ENCODE data around the gene TFB1M. TPM values are rescaled to one million over a fixed set of nuclear protein-coding genes. Genes with fewer than 3 reads are reported as not detected.

Gene TFB1M
- total and polyA plus RNA-seq, 9 of the 15 experiments (the other 6 are each of a cell fraction or from before 2014, with no cell fraction given), result 34.6 to 145 (median 40.4) TPM

- no peaks in the 10 kb centered on the region for H3K9me3 ChIP-seq (replicated peaks; ENCODE audit: control insufficient read depth, insufficient read depth, low read depth, low read length)
- no peak overlapping the region for H2AFZ ChIP-seq (ENCODE audit: low read depth, low read length)
- TF ChIP-seq FOXP4 (CRISPR knock-in tag; IDR thresholded peaks at IDR 0.05; ENCODE audit: borderline replicate concordance) (no peak), SMARCE1 (IDR thresholded peaks at IDR 0.05) (no peak), ZNF133 (CRISPR knock-in tag; IDR thresholded peaks at IDR 0.05) (no peak), DIDO1 (tag; IDR thresholded peaks at IDR 0.05; ENCODE audit: low read depth) (no peak), DPF2 (IDR thresholded peaks at IDR 0.05) (no peak), LARP7 (IDR thresholded peaks at IDR 0.05) (no peak), HNRNPK (IDR thresholded peaks at IDR 0.05; ENCODE audit: low read depth, low read length, poor library complexity, severe bottlenecking) (no peak), USF2 (CRISPR knock-in tag; IDR thresholded peaks at IDR 0.05) (no peak), NFIX (CRISPR knock-in tag; IDR thresholded peaks at IDR 0.05; ENCODE audit: low read depth) (no peak), POU5F1 (IDR thresholded peaks at IDR 0.05; ENCODE audit: borderline replicate concordance, low read depth, low read length, partially characterized antibody) (no peak), NBN (IDR thresholded peaks at IDR 0.05; ENCODE audit: low read depth) (no peak), ZEB2 (IDR thresholded peaks at IDR 0.05) (no peak), RBM17 (IDR thresholded peaks at IDR 0.05; ENCODE audit: borderline replicate concordance, low read depth, low read length) (no peak), SETDB1 (IDR thresholded peaks at IDR 0.05; ENCODE audit: low read length) (no peak), ZNF217 (CRISPR knock-in tag; IDR thresholded peaks at IDR 0.05) (no peak)
- no peaks in the 10 kb centered on the region for H4K20me1 ChIP-seq (replicated peaks; ENCODE audit: control insufficient read depth, insufficient read depth, low read length)
- WGBS (ENCODE audit: insufficient coverage, low coverage, missing lambda C conversion rate), result 3% methylated on average over 4 of the region's 4 CpGs
- intact Hi-C loops (cut with micrococcal nuclease) (no loop called here), in situ Hi-C loops (cut with MboI) (no loop called here)
- DNase-seq (ENCODE audit: extremely low read depth in 1 of 4, low spot score in 3 of 4), result no peak
- no peak overlapping the region for H3K4me2 ChIP-seq (ENCODE audit: insufficient read depth, low read length)
- no peak overlapping the region for H3K9ac ChIP-seq (ENCODE audit: insufficient read depth in 1 of 2, low read depth in 2 of 2, low read length in 2 of 2)
- no peak for ATAC-seq
- no peaks in the 10 kb centered on the region for H3K79me2 ChIP-seq (ENCODE audit: control insufficient read depth, insufficient read depth, low read length)
- no peaks in the 10 kb centered on the region for H3K36me3 ChIP-seq (ENCODE audit: control insufficient read depth, insufficient read depth, low read length)
- H3K4me3 ChIP-seq, result no peak overlapping the region
- no peak overlapping the region for H3K27ac ChIP-seq (ENCODE audit: extremely low read depth, low read depth, low read length)
- no peaks in the 10 kb centered on the region for H3K9me1 ChIP-seq (ENCODE audit: control insufficient read depth, insufficient read depth, low read length)
- CTCF ChIA-PET (ENCODE audit: low intra/inter-chr PET ratio), result no interaction called here
- no peaks in the 10 kb centered on the region for H3K4me1 ChIP-seq (replicated peaks in 1 of 2; ENCODE audit: control insufficient read depth in 2 of 2, insufficient read depth in 2 of 2, low read length in 2 of 2)
- POLR2A ChIA-PET, result no interaction called here
- peaks cover 54% of the 10 kb centered on the region in 2 experiments for H3K27me3 ChIP-seq (ENCODE audit: control insufficient read depth in 2 of 2, insufficient read depth in 2 of 2, low read length in 2 of 2)
- BruUV-seq (replicated peaks), result no TSS peak
- no peak for FAIRE-seq
These were observed 87.2 kb downstream of the TFB1M start for GRCh38 chr6:155227046-155227445.
